Activated CD8-positive, alpha-beta memory T cell treated with anti-CD3 and anti-CD28 coated beads for 48 hours (primary cell): ENCODE data around the gene VWC2.

Source experiments
- DNase-seq, 3 experiments: peaks; one replicate each; pipeline ENCODE4 v3.0.0-alpha.2; 2020; ENCODE audit warnings: low read depth in 2 of 3, low spot score in 2 of 3

The VWC2 gene

DNA sequence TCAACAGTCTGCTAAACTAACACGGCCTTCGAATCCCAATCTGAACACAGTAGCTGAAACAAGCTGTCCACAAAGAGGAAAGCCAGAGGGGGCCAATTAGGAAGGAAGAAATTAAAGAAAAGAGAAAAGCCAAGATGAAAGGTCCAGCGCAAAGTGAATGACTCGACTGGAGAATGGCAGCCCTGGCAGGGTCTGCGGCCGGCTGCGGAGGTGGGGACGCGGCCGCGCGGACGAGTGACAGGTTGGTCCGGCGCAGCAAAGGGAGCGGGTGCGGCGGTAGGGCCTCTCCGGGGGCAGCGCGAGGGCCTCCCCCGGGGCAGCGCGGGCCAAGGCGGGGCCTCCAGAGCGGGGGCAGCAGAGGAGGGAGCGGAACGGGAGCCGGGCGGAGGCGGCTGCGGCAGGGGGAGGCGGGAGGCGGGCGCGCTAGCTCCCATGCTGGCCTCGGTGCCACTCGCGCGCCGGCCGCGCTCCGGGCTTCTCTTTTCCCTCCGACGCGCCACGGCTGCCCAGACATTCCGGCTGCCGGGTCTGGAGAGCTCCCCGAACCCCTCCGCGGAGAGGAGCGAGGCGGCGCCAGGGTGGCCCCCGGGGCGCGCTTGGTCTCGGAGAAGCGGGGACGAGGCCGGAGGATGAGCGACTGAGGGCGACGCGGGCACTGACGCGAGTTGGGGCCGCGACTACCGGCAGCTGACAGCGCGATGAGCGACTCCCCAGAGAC lies at the start of gene VWC2:
Gene VWC2, plus strand, starts transcription at position 421 of the 718 bp plus-strand sequence. CDS start 1,798 bp downstream, outside the sequence.
- no peak for DNase-seq

DNA sequence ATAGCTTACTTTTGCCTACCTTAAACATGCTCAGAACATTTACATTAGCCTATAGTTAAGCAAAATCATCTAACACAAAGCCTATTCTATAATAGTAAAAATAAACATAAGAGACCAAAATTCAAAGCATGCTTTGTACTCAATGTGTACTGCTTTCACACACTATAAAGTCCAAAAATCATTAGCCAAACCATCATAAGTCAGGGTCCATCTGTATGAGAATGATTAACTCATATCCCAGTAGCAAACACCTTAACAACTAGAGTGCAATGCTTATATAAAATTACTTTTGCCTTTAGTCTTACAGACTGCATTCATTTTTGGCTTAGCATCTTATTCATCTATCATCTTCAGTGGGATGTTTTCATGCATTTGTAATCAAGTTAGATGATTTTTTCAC lies 49.4 kb upstream of the VWC2 start:
- DNase-seq: no peak

DNA sequence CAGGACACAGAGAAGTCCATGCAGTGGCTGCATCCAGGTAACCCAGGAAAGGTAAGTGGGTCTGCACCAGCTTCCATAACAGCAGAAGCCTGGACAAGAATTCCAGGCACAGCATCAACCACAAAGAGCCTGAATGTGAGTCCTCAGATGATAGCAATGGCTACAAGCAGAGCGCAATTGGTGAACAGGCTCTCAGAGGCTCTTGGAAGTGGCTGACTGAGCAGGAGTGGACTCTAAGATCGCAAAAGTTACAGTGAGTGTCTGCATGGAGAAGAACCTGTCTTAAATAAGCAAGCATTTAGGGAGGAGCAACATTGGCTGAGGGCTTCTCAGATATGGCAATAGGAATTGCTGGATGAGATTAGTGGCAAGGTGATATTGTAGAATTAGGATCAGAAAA lies 41.6 kb upstream of the VWC2 start:
- no peak for DNase-seq

DNA sequence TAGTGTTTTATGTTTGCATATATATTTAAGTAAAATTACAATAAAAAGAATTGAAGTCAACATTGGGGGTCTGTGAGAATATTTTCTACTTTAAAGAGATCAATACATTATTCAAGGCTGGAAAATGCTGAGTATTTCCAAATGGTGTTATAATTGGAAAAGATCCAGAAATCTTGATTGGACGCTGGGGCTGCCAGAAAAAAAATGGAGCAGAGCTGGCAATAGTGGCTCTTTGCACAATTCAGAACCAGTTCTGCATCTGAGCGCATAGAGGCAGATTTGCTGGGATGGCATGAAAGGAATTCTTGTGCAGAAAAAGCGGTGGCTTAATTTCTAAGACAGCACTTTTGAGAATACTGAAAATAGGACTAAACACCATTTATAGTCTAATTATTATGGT lies 10.8 kb upstream of the VWC2 start:
- DNase-seq: no peak

DNA sequence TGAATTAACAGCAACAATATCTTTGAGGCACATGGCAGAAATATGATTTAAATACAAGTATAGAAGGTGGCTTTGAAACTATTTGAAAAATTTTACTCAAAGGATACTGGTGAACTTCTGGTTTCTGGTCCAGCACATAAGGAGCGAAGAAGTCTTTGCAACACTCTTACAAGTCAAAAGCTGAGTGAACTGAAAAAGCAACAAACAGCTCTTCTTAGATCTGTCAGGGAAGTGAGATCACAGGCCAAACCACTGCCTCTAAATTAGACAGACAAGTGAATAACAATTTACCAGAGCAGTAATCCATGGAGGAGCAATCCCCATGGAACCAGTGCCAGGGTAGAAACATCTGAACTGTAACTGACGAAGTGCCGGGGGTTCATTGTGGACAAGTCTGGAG lies 9.6 kb upstream of the VWC2 start:
- DNase-seq: no peak

DNA sequence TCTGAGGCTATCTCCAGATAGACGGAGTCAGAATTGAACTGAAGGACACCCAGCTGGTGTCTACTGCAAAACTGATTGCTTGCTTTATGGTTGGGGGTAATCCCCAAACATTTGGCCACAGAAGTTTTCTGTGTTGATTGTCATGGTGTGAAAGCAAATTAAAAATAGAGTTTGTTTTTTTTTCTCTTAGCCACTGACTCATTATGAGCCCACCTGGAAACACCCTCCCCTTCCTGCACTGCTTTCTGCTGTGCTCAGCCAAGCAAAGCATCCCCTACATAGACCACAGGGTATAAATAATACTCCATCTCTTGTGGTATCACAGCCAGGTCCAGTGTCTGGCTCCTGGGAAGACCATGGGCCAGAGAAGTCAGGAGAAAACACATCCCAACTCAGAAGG lies 6.5 kb upstream of the VWC2 start:
- DNase-seq: no peak

DNA sequence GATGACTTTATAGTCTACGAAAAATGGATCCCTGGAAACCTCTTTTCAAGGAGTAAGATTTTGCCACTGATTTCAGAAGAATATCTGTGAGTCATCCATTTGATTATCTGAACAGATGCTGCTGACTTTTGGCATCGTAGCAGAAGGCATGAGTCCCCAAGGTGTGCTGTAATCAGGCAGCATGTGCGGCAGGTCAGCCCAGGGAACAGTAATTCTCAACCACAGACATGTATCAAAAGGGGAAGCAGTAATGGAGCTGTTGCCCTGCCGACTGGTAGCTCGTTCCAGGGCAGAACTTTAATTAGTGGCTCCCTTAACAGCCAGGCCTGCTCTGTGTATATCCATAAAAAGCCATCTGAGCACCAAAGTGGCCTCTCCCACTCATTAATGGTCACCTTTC lies 5.7 kb upstream of the VWC2 start:
- no peak for DNase-seq

DNA sequence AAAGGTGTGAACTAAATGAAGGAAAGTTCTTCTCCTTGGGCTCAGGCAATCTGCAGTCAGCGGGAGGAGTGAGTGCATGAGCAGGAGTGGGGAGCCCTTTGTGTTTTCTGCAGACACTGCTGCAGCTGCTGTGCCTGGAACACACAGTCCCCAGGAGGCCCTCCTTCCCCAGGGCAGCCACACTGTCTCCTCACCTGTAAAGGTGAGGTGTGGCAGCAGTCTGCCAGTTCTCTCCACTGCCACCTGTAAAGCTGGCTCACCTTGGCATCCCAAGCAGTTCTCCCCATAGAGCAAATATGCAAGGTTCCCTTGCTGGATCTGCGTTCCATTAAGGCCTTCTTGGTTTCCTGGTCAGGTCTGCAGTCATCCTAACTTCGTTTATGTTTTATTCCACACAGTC lies 5.2 kb upstream of the VWC2 start:
- no peak for DNase-seq

DNA sequence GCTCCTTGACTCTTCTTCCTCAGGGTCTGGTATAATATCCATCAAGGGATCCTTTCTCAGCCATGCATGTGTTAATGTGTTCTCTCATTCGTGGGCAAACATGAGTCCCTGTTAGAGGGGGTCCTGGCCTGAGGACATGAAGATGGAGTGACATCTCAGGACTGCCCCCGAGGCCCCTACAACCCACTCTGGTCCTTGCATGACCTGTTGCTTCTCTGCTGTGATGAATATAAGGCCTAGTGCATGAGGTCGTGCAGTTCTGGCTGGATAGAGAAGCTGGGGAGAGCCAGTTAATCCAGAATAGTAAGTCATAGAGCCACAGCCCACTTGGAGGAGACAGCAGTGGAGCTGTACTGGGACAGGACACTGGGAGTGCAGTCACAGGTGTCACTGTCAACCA lies 4.6 kb upstream of the VWC2 start:
- no peak for DNase-seq

DNA sequence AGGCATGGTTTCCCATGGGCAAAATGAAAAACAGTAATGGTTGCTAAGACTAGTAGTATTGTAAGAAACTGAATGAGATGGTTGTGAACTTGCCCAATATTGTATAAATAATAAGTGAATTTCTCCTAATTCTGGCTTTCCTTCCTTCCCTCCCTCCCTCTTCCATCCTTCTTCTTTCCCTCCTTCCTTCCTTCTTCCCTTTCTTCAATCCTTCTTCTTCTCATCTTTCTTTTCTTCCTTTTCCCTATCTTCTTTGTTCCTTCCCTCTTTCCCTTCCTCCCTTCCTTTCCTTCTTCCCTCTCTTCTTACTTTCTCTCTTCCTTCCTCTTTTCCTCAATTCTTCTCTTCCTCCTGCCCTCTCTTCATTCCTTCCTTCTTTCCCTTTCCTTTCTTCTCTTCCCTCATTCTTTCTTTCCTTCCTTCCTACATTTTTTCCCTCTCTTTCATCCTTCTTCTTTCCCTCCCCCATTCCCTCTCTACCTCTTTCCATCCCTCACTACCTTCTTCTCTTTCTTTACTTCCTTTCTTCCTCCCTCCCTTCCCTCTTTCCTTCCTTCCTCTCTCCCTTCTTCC lies 4.1 kb upstream of the VWC2 start:
- no peak for DNase-seq

DNA sequence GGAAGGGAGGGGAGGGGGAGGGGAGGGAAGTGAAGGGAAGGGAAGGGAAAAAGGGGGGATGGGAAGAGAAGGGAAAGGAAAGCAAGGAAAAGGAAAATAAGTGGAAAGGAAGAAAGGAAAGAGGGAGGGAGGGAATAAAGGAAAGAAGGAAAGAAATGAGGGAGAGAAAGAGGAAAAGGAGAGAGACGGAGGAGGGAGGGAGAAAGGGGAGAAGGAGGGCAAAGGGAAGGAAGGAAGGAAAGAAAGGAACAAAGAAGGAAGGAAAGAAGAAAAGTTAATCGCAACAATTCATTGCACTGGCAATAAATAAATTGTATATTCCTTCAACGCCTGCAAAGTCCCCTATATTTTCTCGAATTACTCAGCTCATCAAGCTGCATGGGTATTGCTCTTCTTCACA lies 2.6 kb upstream of the VWC2 start:
- no peak for DNase-seq

DNA sequence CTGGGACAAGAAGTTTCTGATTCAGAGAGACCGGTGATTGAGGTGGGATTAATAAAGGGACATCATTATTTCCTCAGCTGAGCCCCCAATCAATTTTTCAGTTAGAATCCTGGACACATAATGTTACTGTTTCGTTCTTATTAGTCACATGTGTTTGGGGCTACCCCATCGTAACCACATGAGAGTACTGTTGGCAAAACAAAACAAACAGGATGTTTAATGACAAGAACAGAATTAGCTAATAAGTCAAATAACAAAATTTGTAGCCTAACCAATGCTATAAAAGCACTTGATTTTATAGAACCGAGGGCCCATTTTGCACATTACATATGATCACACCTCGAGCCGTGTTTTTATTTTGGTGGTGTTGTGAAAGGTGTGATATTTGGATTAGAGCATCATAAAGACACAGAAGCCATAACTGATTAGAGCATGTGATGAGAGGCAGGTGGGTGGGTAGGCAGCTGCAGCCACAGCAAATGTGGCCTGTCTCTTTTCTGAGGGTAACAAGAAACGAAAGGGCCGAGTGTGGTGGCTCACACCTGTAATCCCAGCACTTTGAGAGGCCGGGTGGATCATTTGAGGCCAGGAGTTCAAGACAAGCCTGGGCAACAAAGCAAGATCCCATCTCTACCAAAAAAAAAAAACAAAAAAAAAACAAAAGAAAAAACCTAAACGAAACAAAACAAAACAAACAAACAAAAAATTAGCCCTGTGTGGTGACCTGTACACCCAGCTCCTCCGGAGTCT lies 1.8 kb upstream of the VWC2 start:
- no peak for DNase-seq

DNA sequence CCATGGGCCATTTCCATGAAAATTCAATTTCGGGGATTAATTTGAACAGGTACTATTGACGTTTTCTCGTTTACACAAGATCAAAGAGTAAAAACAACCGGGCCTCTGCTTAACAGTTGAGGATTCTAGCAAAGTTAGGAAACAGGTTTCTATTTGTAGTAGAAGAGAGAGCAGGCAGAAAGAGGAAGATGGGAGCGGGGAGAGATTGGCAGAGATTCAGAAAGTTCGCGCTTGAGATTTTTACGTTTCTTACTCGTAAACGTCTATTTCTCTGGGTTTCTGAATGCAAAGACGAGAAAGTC lies 571 bp upstream of the VWC2 start:
- DNase-seq: no peak

DNA sequence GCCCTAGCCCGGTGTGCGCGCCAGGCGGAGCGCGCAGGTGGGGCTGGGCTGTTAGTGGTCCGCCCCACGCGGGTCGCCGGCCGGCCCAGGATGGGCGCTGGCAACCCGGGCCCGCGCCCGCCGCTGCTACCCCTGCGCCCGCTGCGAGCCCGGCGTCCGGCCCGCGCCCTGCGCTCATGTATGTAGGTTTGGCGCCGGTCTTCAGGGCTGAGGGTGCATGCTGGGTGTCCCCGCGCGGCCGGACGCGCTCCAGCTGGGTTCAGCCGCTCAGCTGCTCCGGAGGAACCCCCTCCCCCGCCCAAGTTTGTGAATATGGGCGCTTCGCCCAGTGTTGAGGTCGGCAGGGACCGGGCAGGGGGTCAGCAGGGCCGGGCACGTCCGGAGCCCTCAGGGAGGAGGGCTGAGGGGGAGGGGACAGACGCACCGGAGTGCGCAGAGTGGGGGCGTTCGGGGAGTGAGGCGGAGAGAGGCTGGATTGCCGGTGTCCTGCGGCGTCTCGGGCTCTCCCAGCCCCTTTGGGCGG lies 559 bp downstream of the VWC2 start:
- no peak for DNase-seq

DNA sequence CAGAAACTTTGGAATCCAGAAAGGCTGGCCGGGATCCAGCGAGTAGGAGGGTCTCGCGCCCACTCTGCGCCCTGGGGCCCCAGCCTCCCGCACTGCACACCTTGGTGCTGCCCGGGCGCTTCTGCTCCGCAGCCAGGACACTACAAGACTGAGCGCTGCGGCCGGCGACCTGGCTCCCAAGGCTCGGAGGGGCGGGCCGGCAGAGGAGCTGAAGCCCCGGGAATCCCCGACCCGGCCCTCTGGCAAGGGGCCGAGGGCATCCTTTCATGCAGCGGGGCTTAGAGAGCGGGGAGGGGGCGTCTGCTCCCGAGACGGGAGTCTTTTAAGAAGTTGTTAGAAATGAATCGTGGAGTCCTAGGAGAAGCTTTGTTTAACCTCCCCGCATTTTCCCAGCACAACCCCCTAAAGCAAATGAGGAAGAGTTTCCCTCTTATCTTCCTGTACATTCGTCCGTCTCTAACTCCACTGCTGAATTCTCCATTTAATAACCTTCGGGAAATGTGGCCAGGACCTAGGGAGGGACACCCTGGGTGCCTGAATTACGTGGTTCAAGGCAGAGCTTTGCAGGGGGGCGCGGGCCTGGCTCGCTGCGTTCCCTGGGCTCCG lies 1.1 kb downstream of the VWC2 start:
- DNase-seq: no peak

DNA sequence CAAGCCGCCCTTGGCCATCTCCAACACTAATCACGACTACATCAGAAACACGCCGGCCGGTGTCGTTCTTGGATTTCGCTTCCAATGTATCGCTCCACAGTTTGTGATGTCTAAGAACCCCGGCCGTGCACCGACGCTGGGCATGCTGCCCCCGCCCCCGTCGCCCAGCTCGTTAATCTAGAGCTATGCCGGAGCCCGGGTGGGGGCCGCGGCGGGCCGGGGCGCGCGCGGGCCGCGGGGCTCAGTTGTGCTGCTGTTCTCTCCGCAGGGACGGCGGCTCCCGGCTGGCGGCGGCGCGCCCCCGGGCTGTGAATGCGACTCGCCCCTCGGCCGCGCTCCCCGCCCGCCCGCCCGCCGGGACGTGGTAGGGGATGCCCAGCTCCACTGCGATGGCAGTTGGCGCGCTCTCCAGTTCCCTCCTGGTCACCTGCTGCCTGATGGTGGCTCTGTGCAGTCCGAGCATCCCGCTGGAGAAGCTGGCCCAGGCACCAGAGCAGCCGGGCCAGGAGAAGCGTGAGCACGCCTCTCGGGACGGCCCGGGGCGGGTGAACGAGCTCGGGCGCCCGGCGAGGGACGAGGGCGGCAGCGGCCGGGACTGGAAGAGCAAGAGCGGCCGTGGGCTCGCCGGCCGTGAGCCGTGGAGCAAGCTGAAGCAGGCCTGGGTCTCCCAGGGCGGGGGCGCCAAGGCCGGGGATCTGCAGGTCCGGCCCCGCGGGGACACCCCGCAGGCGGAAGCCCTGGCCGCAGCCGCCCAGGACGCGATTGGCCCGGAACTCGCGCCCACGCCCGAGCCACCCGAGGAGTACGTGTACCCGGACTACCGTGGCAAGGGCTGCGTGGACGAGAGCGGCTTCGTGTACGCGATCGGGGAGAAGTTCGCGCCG lies 1.9 kb downstream of the VWC2 start:
- DNase-seq: no peak

DNA sequence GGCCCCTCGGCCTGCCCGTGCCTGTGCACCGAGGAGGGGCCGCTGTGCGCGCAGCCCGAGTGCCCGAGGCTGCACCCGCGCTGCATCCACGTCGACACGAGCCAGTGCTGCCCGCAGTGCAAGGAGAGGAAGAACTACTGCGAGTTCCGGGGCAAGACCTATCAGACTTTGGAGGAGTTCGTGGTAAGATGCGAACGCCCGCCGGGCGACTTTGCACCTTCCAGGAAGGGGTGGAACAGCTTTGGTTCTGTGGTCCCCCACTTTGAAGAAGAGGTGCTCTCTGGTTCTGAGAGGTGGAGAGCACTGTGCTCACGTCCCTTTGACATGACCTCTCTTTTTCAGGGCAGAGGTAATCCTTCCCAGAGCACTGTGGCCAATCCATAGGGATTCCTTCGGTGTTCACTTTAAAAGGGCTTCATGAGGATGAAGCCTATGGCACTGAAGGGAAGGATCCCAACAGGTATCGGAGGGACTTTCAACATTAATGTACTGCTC lies 2.6 kb downstream of the VWC2 start:
- DNase-seq: no peak

DNA sequence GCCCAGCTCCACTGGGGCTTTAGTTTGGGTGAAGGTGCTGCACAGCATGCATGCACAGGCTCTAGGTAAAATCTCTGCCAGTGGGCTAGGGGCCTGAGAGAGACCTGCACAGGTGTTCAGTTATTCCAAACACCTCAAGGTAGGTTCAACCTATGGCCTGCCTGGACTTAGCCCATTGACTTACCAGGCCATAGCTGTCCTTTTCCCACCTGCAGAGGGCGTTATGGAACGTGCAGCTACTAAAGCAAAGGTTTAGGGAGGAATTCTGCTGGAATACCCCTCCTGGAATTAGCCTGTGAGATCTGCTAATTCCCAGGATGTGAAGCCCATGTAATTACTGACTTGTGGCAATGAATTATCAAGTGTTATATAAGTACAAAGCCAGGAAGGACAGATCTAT lies 3.6 kb downstream of the VWC2 start:
- DNase-seq: no peak

DNA sequence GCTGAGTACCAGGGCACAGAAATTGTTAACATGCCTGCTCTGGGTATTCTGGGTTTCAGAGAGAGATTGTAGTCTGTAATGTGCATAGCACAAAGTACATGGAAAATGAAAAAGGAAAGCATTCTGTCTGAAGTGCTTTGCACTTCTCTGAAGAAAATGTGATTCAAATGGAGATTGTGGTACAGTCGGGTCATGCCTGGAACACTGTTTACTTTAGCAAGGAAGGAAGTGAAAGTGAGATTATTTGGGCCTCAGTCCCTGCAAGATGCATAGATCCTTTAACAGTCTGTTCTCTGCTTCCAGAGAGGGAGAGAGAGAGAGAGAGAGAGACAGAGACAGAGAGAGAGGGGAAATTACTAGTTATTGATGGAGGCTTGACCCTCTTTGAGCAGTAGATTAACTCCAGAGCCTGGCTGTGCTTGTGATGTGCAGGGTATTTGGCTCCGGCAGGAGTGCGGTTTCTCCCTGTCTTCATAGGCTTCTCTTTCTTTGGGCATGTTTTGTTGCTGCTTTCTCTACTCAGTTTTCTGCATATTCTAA lies 5.4 kb downstream of the VWC2 start:
- no peak for DNase-seq

DNA sequence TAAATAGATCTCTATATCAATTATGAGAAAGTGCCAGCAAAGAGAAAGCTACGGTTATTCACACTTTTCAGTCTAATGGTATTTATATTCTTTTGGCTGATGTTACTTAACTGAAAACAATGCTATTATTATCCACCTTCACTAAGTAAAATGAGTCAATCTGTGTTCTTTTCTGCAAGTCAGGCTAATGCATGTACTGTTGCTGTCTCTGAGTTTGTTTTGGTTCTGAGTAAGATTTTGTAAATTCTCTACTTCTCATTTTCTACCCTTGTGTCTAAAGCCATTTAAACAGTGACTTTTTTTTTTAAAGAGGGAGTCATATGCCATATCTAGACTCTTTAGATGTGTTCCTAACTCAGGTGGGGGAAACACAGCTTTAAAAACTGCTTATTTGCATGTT lies 7.5 kb downstream of the VWC2 start:
- no peak for DNase-seq

DNA sequence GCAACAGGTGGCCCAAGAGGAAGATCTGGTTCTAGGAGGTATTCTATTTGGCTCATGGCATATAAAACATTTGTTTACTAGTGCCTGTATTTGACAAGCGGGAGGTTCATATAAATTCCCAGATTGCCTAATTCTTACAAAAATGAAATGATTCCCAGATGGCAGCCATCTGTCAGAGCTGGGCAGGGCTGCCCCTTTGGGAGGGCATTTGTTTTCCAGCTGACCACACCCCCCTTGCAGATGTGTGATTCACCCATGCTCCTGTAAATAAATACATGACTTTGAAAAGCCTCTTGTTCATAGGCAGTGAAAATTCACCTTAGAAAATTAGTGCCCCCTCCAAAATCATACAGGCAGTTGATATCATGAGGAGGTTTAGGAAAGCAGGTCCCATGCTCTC lies 8.6 kb downstream of the VWC2 start:
- no peak for DNase-seq
